MG63 (cell line): ENCODE results near the gene OR9A2. TPM values are rescaled to one million over a fixed set of nuclear protein-coding genes. Genes with fewer than 3 reads are reported as not detected.

ENCODE experiments used
- DNase-seq: peaks from one replicate; pipeline ENCODE4 v3.0.0-alpha.2; 2020
- H3K27me3 ChIP-seq: fragments of 250-450 bp; sonication (Bioruptor Pico); 2 replicates; pipeline ENCODE4 v1.5.1; 2020; ENCODE audit warnings: mild to moderate bottlenecking, moderate library complexity
- H3K36me3 ChIP-seq: fragments of 250-450 bp; sonication (Bioruptor Pico); 2 replicates; pipeline ENCODE4 v1.5.1; 2020; ENCODE audit warnings: mild to moderate bottlenecking, moderate library complexity
- H3K4me3 ChIP-seq: fragments of 250-450 bp; sonication (Bioruptor Pico); 2 replicates; pipeline ENCODE4 v1.5.1; 2020; ENCODE audit warnings: mild to moderate bottlenecking, moderate library complexity
- H3K9me3 ChIP-seq: fragments of 250-450 bp; sonication (Bioruptor Pico); 2 replicates; pipeline ENCODE4 v1.5.1; 2020; ENCODE audit warnings: mild to moderate bottlenecking, moderate library complexity
- total RNA-seq: library from RNA; depleted of rRNA; stranded (reverse); fragments of >200 nt; shearing (Covaris generic); gene quantifications from 2 replicates; pipeline ENCODE4 v1.2.3, GENCODE V29; 2014; ENCODE audit warnings: low replicate concordance; rRNA removed

OR9A2 gene
- total RNA-seq: not detected in 2 replicates

GRCh38 chr7:143027032-143027431 is at the start of gene OR9A2:
OR9A2 (minus strand) TSS chr7:143027132; CDS start chr7:143027132, 0 bp downstream.
- no peaks in the 10 kb centered on the region for H3K9me3 ChIP-seq
- H3K27me3 ChIP-seq: no peaks in the 10 kb centered on the region
- H3K4me3 ChIP-seq: no peak within 1 kb of the TSS
- no peaks in the 10 kb centered on the region for H3K36me3 ChIP-seq
- DNase-seq: no peak

- Histone ChIP-seq H3K27me3 (no peaks in the 10 kb centered on the region), H3K36me3 (no peaks in the 10 kb centered on the region), H3K4me3 (no peak overlapping the region), H3K9me3 (no peaks in the 10 kb centered on the region)
- DNase-seq: no peak
Observed at GRCh38 chr7:143074141-143074540, 47.2 kb upstream of the OR9A2 start.

- H3K4me3 ChIP-seq: no peak overlapping the region
- DNase-seq: no peak
- H3K36me3 ChIP-seq: no peaks in the 10 kb centered on the region
- no peaks in the 10 kb centered on the region for H3K27me3 ChIP-seq
- H3K9me3 ChIP-seq: no peaks in the 10 kb centered on the region
Observed at GRCh38 chr7:143073556-143073955, 46.6 kb upstream of the OR9A2 start.

GRCh38 chr7:143069912-143070500 is 43.1 kb upstream of the OR9A2 start:
- Histone ChIP-seq H3K9me3 (no peaks in the 10 kb centered on the region), H3K36me3 (no peaks in the 10 kb centered on the region), H3K4me3 (no peak overlapping the region), H3K27me3 (no peaks in the 10 kb centered on the region)
- no peak for DNase-seq

- no peaks in the 10 kb centered on the region for H3K27me3 ChIP-seq
- H3K4me3 ChIP-seq: no peak overlapping the region
- H3K9me3 ChIP-seq: no peaks in the 10 kb centered on the region
- no peaks in the 10 kb centered on the region for H3K36me3 ChIP-seq
- DNase-seq: no peak
Observed at GRCh38 chr7:143068446-143068845, 41.5 kb upstream of the OR9A2 start.

GRCh38 chr7:143063741-143064140 is 36.8 kb upstream of the OR9A2 start:
- no peaks in the 10 kb centered on the region for H3K27me3 ChIP-seq
- H3K36me3 ChIP-seq: no peaks in the 10 kb centered on the region
- H3K4me3 ChIP-seq: no peak overlapping the region
- no peaks in the 10 kb centered on the region for H3K9me3 ChIP-seq
- no peak for DNase-seq

- no peak for DNase-seq
- Histone ChIP-seq H3K27me3 (no peaks in the 10 kb centered on the region), H3K4me3 (no peak overlapping the region), H3K36me3 (no peaks in the 10 kb centered on the region), H3K9me3 (no peaks in the 10 kb centered on the region)
Observed at GRCh38 chr7:143055754-143056153, 28.8 kb upstream of the OR9A2 start.

GRCh38 chr7:143054621-143055020 is 27.7 kb upstream of the OR9A2 start:
- no peaks in the 10 kb centered on the region for H3K27me3 ChIP-seq
- no peak for DNase-seq

GRCh38 chr7:143052041-143052440 is 25.1 kb upstream of the OR9A2 start, which contains the start of gene OR6V1:
OR6V1 (plus strand) TSS chr7:143052341; CDS start chr7:143052341, 0 bp downstream.
- H3K4me3 ChIP-seq: no peak within 1 kb of the TSS
- H3K27me3 ChIP-seq: no peaks in the 10 kb centered on the region
- no peaks in the 10 kb centered on the region for H3K36me3 ChIP-seq
- H3K9me3 ChIP-seq: no peaks in the 10 kb centered on the region
- no peak for DNase-seq

More at GRCh38 chr7:143054621-143055020, 27.7 kb upstream of the OR9A2 start:
- Histone ChIP-seq H3K4me3 (no peak overlapping the region), H3K36me3 (no peaks in the 10 kb centered on the region), H3K9me3 (no peaks in the 10 kb centered on the region)

- no peaks in the 10 kb centered on the region for H3K36me3 ChIP-seq
- DNase-seq: no peak
- no peaks in the 10 kb centered on the region for H3K9me3 ChIP-seq
- H3K4me3 ChIP-seq: no peak overlapping the region
- H3K27me3 ChIP-seq: no peaks in the 10 kb centered on the region
Observed at GRCh38 chr7:143050931-143051330, 24.0 kb upstream of the OR9A2 start.

- no peaks in the 10 kb centered on the region for H3K27me3 ChIP-seq
- no peak for DNase-seq
- no peak overlapping the region for H3K4me3 ChIP-seq
- no peaks in the 10 kb centered on the region for H3K36me3 ChIP-seq
- no peaks in the 10 kb centered on the region for H3K9me3 ChIP-seq
Observed at GRCh38 chr7:143049362-143049761, 22.4 kb upstream of the OR9A2 start.

- no peaks in the 10 kb centered on the region for H3K9me3 ChIP-seq
- no peaks in the 10 kb centered on the region for H3K27me3 ChIP-seq
- no peak overlapping the region for H3K4me3 ChIP-seq
- H3K36me3 ChIP-seq: no peaks in the 10 kb centered on the region
- DNase-seq: no peak
Observed at GRCh38 chr7:143048827-143049226, 21.9 kb upstream of the OR9A2 start.

GRCh38 chr7:143047326-143047725 is 20.4 kb upstream of the OR9A2 start:
- Histone ChIP-seq H3K36me3 (no peaks in the 10 kb centered on the region), H3K4me3 (no peak overlapping the region), H3K9me3 (no peaks in the 10 kb centered on the region), H3K27me3 (no peaks in the 10 kb centered on the region)
- DNase-seq: no peak

- no peak for DNase-seq
- no peaks in the 10 kb centered on the region for H3K9me3 ChIP-seq
- H3K36me3 ChIP-seq: no peaks in the 10 kb centered on the region
- no peak overlapping the region for H3K4me3 ChIP-seq
- H3K27me3 ChIP-seq: no peaks in the 10 kb centered on the region
Observed at GRCh38 chr7:143046426-143046851, 19.5 kb upstream of the OR9A2 start.

GRCh38 chr7:143043391-143043790 is 16.5 kb upstream of the OR9A2 start:
- no peaks in the 10 kb centered on the region for H3K9me3 ChIP-seq
- no peak for DNase-seq

GRCh38 chr7:143042790-143043271 is 15.9 kb upstream of the OR9A2 start:
- Histone ChIP-seq H3K4me3 (no peak overlapping the region), H3K36me3 (no peaks in the 10 kb centered on the region), H3K9me3 (no peaks in the 10 kb centered on the region), H3K27me3 (no peaks in the 10 kb centered on the region)
- DNase-seq: no peak

More at GRCh38 chr7:143043391-143043790, 16.5 kb upstream of the OR9A2 start:
- H3K36me3 ChIP-seq: no peaks in the 10 kb centered on the region
- H3K4me3 ChIP-seq: no peak overlapping the region
- no peaks in the 10 kb centered on the region for H3K27me3 ChIP-seq

- H3K27me3 ChIP-seq: no peaks in the 10 kb centered on the region
- no peaks in the 10 kb centered on the region for H3K9me3 ChIP-seq
- no peaks in the 10 kb centered on the region for H3K36me3 ChIP-seq
- no peak overlapping the region for H3K4me3 ChIP-seq
- no peak for DNase-seq
Observed at GRCh38 chr7:143042159-143042789, 15.3 kb upstream of the OR9A2 start.

- no peak overlapping the region for H3K4me3 ChIP-seq
- no peaks in the 10 kb centered on the region for H3K36me3 ChIP-seq
- no peaks in the 10 kb centered on the region for H3K9me3 ChIP-seq
- DNase-seq: peak; percentile 53
- no peaks in the 10 kb centered on the region for H3K27me3 ChIP-seq
Observed at GRCh38 chr7:143041346-143041745, 14.4 kb upstream of the OR9A2 start.
